Inferior parietal cortex (tissue), 1 donor: ENCODE measurements around the gene MYADML2.
"Not testable (repeated sequence)": the region's sequence is repeated elsewhere in the genome, so short reads cannot be mapped to it uniquely, and the experiment has no call there.

ENCODE experiments used
- DNase-seq: peaks from one replicate; pipeline ENCODE4 v3.0.0-alpha.2; 2016; ENCODE audit errors: extremely low spot score

MYADML2 gene

DNA sequence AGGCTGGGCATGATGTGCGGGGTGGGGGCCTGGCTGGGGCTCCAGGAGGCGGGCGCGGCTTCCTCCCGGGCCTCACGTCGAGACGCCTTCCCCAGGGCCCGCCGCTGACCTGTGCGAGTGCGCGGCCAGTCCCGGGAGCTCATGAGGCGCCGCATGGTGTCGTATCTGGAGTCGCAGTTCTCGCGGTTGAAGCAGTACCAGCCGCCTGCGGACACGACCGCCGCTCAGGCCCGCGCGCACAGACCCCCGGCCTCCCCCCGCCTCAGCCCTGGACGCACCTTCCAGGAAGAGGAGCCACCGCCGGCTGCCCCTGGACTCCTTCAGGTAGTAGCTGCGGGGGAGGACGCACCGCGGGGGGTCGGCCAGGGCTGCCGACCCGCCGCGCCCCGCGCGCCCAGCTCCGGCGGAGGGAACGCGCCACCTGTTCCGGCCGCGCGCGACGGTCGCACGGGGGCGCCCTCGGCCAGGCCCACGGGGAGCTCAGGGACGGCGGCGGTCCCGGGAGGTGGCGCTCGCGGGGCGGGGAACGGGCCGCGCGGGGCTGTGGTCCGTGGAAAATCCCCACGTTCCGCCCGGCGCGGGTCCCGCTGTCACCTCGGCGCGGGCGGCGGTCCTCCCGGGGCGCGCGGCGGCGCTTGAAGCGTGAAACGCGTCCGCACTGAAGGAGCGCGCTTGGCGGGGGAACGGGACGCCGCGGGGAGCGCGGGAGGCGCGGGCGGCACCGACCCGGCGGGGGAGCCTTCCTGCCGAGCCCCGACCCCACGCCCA lies 12.5 kb upstream of the MYADML2 start:
- peak; percentile 64 for DNase-seq

DNA sequence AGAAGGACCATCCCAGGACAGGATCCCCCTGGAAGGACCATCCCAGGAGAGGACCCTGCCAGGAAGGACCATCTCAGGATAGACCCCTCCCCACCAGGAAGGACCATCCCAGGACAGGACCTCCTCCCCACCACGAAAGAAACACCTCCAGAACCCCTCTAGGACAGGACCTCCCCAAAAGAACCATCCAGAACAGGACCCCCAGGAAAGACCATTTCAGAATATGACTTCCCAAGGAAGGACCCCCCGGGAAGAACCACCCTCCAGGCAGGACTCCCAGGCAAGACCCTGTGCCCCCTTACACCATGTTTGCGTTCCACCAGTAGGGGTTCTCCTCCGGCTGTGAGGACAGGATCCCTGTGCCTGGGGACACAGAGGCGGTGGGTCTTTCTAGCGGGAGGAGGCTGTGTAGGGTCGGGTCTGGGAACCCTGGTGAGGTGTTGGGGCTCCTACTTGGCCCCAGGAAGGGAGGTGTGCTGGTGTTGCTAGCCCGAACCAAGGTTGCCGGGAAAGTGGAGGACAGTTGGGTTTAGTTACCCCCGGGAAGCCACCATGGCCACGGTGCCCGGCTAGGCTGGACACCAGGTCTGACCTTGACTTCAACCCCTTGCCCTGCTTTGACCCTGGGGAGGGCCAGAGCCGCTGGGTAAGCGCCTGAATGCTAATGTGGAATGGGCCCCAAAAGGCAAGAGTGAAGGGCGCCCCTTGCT lies 11.8 kb upstream of the MYADML2 start:
- no peak for DNase-seq

DNA sequence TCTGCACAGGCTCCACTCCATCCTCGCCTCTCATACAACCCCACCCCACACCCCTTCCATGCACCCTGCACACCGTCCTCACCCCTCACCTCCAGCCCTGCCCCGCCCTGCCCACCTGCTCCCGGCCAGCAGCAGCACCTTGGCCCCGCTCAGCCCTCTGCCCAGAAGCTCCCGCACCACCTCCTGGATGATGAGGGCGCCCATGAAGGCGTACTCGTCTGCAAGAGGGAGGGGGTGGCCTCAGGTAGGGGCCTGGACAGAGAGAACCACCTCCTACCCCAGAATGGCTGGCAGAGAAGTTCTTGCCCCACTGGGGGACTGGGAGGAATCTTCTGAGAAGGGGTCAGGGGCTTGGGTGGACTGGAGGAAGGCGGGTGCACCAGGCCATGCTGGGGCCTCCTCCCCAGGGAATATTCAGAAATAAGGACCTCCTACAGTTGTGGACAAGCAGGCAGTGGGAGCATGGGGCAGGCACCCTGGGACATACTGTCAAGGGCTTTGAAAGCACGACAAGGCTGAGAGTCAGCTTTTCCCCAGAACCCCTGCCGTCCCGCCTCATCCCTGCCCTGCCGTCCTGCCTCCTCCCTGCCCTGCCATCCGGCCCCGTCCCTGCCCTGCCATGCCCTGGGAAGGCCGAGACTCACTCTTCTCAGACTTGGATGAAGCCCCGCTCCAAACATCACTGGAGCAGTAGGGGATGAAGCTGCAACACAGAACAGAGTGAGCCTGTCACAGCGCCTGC lies 10.8 kb upstream of the MYADML2 start:
- DNase-seq = no peak

- DNase-seq = no peak
Observed at GRCh38 chr17:81956607-81957589, 9.9 kb upstream of the MYADML2 start.

DNA sequence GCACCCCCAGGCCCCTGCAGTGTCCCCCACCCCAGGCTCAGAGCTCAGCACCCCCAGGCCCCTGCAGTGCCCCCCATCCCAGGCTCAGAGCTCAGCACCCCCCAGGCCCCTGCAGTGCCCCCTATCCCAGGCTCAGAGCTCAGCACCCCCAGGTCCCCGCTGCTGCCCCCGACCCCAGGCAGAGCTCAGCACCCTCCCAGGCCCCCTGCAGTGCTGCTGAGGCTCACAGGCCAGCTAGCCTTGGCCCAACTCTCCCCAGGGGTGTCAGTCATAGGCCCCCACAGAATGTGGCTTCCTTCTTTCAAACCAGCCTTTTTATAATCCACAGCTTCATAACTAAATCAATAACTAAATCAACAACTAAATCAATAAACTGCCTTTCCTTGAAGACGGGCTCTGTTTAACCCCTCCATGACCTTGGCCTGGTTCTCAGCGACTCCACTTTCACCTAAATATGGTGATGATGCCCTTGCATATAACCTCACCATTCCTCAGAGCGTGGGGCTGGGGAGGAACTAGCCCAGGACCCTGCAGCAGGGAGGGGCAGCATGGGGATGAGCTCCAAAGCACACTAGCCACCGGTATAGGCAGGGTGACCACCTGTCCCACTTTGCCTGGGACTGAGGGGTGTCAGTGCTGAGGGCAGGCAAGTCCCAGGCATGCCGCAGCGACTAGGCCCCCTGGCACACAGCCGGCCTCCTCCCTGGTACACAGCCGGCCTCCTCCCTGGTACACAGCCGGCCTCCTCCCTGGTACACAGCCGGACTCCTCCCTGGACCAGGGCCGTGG lies 8.9 kb upstream of the MYADML2 start:
- no peak for DNase-seq

GRCh38 chr17:81955058-81955681 lies 8.1 kb upstream of the MYADML2 start:
- no peak for DNase-seq

- no peak for DNase-seq
Observed at GRCh38 chr17:81954131-81955057, 7.4 kb upstream of the MYADML2 start.

GRCh38 chr17:81953443-81953842 lies 6.4 kb upstream of the MYADML2 start:
- DNase-seq = not testable (repeated sequence)

GRCh38 chr17:81952792-81953228 lies 5.8 kb upstream of the MYADML2 start:
- no peak for DNase-seq

GRCh38 chr17:81951785-81952684 lies 5.0 kb upstream of the MYADML2 start:
- DNase-seq = no peak

DNA sequence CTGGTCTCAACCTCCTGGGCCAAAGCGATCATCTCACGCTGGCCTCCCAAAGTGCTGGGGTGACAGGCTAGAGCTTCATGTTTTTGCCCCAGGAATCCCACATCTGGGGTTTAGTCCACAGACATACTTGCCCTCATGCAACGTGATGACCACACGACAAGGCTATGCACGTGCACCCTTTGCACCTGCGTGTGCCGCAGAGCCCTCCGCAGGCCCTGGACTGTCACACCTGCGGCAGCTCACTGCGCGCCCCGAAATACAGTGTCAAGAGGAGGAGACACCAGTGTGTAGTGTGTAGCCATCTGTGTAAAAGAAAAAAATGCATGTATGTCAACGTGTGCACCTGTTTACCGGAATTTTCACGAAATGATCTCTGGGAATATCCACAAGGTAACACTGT lies 3.5 kb upstream of the MYADML2 start:
- no peak for DNase-seq

- DNase-seq = no peak
Observed at GRCh38 chr17:81948635-81949378, 1.8 kb upstream of the MYADML2 start.

DNA sequence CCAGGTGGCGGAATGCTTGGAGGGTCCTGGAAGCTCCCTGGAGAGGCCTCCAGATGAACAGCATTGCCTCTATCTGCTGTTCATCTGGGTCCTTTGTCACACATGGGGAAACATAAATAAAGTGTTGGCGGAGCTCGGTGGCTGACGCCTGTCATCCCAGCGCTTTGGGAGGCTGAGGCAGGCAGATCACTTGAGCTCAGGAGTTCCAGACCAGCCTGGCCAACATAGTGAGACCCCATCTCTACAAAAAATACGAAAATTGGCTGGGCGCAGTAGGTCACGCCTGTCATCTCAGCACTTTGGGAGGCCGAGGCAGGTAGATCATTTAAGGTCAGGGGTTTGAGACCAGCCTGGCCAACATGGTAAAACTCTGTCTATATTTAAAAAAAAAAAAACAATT lies 2.2 kb downstream of the MYADML2 start:
- no peak for DNase-seq

- DNase-seq = no peak
Observed at GRCh38 chr17:81942167-81942553, 4.9 kb downstream of the MYADML2 start.

DNA sequence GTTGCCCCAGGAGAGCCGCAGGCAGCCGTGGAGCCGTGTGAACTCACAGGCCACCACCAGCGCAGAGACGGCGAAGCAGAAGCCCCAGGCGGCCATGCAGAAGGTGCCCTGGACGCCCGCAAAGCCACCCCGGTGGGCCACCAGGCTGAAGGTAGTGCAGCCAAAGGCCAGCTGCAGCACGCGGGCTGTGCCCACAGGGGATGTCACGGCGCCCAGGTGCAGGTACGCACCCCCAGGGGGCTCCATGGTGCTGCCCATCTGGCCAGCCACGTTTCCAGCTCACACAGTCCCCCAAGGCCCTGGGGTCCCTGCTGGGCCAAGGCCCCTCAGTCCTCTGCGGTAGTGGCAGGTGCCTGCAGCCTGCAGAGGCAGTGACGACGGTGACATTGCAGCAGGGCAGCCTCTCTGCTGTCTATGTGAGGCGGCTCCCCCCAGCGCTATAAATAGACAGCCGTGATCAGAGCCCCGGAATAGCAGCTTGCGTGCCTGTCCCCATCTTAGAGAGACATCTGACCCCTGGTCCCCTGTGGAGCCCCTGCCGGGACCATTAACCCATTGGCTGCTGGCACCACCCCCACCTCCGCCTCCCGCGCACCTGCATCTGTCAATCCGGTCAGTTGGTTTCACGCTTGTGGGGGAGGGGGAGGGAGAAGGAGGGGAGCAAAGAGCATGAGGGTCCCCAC lies 5.4 kb downstream of the MYADML2 start:
- no peak for DNase-seq
